Endothelial cell of umbilical vein (primary cell): ENCODE measurements around the gene TCF20.

Experiments
- CTCF ChIP-seq, 2 donors: IDR thresholded peaks; 1 replicate in 1 of 2; 2 replicates in 1 of 2; pipeline ENCODE4 v1.5.1; 2011; ENCODE audit warnings: low read length in 2 of 2, mild to moderate bottlenecking in 2 of 2, moderate library complexity in 2 of 2, control low read depth in 1 of 2, inconsistent platforms in 1 of 2, low read depth in 1 of 2; ENCODE audit not compliant: insufficient read depth in 1 of 2; ENCODE audit errors: extremely low read depth in 1 of 2
- EZH2 ChIP-seq: IDR thresholded peaks from 2 replicates; pipeline ENCODE4 v1.6.1; 2012; ENCODE audit warnings: borderline replicate concordance, low read depth, mild to moderate bottlenecking, moderate library complexity, low read length, inconsistent platforms; ENCODE audit not compliant: severe bottlenecking
- GATA2 ChIP-seq: IDR thresholded peaks from 2 replicates; pipeline ENCODE4 v1.7.0; 2011; ENCODE audit warnings: low read depth, mild to moderate bottlenecking, moderate library complexity, mixed read lengths, low read length; ENCODE audit not compliant: insufficient read length, insufficient read depth
- JUN ChIP-seq: IDR thresholded peaks from 2 replicates; pipeline ENCODE4 v1.6.1; 2011; ENCODE audit warnings: borderline replicate concordance, low read depth; ENCODE audit not compliant: insufficient read length, insufficient read depth
- MAX ChIP-seq: IDR thresholded peaks from 2 replicates; pipeline ENCODE4 v1.6.1; 2011; ENCODE audit not compliant: insufficient read depth, insufficient read length
- MYC ChIP-seq: IDR thresholded peaks from one replicate; pipeline ENCODE4 v1.6.1; 2011; ENCODE audit warnings: mild to moderate bottlenecking, low read depth, low read length
- POLR2A ChIP-seq: IDR thresholded peaks from 2 replicates; pipeline ENCODE4 v1.6.1; 2012; ENCODE audit warnings: low read depth, mild to moderate bottlenecking, control low read depth, low read length
- POLR2AphosphoS5 ChIP-seq: IDR thresholded peaks from 2 replicates; pipeline ENCODE4 v1.6.1; 2012; ENCODE audit warnings: low read depth, mild to moderate bottlenecking, control low read depth, low read length, moderate library complexity; ENCODE audit not compliant: insufficient read depth

- TF ChIP-seq CTCF (IDR thresholded peaks at IDR 0.05; ENCODE audit: extremely low read depth in 1 of 2, insufficient read depth in 1 of 2, low read depth in 1 of 2, low read length in 2 of 2), result no peak
- TF ChIP-seq POLR2A, result no peak
- TF ChIP-seq JUN, result no peak
- TF ChIP-seq EZH2, result no peak
- no peak for TF ChIP-seq POLR2AphosphoS5
- no peak for TF ChIP-seq GATA2
- no peak for TF ChIP-seq MYC
- no peak for TF ChIP-seq MAX
These were observed 15.2 kb upstream of the TCF20 start for GRCh38 chr22:42285604-42286003.
